ENCODE measurements around the gene AK2.

DNA sequence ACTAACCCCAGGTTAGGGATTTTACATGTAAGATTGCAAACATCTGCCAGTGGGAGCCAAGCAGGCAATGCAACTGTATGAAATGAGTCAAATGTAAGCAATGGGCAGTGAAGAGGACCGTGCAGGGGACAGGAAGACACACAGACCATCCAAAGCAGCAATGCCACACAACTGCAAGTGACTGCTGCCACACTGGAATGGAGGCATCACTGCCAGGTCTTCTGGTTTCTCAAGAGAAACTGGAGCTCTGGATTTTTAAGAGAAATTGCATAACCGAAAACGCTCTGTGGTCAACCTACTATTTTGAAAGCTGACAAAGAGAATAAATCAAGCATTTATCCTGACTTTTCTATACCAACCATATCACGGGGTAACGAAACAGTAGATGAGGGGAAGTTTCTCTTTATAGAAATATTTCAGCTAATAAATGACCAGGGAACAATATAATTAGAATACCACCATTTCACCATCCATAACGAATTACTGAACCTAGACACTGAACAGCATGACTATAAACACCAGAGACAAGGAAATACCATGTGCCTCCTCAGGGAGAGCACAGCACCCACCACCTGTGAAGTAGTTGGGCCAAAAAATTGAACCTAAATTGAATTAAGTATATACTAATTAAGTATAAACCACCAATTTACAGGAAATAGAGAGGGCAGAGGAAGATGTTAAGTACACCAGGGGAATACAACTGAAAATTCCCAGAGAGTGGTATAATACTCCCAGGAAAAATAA is 4.4 kb downstream of the AK2 start:
- no peak for TF ChIP-seq ARNTL (CRISPR knock-in tag; IDR thresholded peaks at IDR 0.05; ENCODE audit: borderline replicate concordance, low read depth)
- no peak for TF ChIP-seq TCF4 (CRISPR knock-in tag; IDR thresholded peaks at IDR 0.05; ENCODE audit: borderline replicate concordance)
- TF ChIP-seq GLIS3 (CRISPR knock-in tag; IDR thresholded peaks at IDR 0.05): no peak
- TF ChIP-seq RARB (CRISPR knock-in tag; IDR thresholded peaks at IDR 0.05): no peak
- no peak for TF ChIP-seq BACH2 (CRISPR knock-in tag; IDR thresholded peaks at IDR 0.05; ENCODE audit: borderline replicate concordance)
- no peak for TF ChIP-seq ZFP3 (CRISPR knock-in tag; IDR thresholded peaks at IDR 0.05)
- no peak for TF ChIP-seq ZFP30 (CRISPR knock-in tag; IDR thresholded peaks at IDR 0.05)
- no peak for TF ChIP-seq ZNF70 (CRISPR knock-in tag; IDR thresholded peaks at IDR 0.05)

Data from SK-N-SH treated with all-trans-retinoic acid at 6 μM for 48 hours (cell line).